PC-3 (cell line): ENCODE data around the gene TAF1D.

ENCODE experiments used
- CTCF ChIP-seq: fragments of 300-600 bp; sonication (generic); conservative IDR thresholded peaks from 2 replicates; pipeline ENCODE4 v1.5.1; 2017; ENCODE audit warnings: antibody characterized with exemption, low read depth, mild to moderate bottlenecking, low read length
- EZH2 ChIP-seq: fragments of 300-600 bp; sonication (generic); IDR thresholded peaks from one replicate; pipeline ENCODE4 v1.6.1; 2017; ENCODE audit warnings: antibody characterized with exemption, mild to moderate bottlenecking, low read length; ENCODE audit not compliant: unreplicated experiment
- EZH2phosphoT487 ChIP-seq: fragments of 300-600 bp; sonication (generic); IDR thresholded peaks from 2 replicates; pipeline ENCODE4 v1.6.1; 2018; ENCODE audit warnings: mild to moderate bottlenecking, antibody characterized with exemption, low read length, borderline replicate concordance

DNA sequence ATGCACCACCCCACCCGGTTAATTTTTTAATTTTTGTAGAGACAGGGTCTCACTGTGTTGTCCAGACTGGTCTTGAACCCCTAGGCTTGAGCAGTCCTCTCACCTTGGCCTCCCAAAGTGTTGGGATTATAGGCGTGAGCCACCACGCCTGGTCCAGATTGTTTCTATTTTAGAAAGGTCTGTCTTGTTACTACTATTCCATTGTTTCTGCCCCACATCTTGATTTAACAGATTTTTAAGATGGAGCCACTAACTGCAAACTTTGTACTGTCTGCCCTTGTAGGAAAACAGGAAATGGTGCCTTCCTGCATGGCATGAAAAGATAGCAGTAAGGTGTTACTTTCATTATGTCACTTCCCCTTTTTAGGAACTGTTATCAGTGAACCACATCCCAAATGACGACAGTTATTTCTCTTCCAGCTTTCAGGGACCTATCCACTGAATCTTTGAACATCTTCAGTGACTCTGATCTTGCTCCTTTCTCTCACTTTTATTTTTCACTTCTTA is 23.2 kb downstream of the TAF1D start:
- TF ChIP-seq CTCF: no peak
- no peak for TF ChIP-seq EZH2
- TF ChIP-seq EZH2phosphoT487: no peak
